OCI-LY1 (cell line): ENCODE results near the gene RAX.

Experiments used
- EZH2 ChIP-seq: fragments of 200-600 bp; sonication (generic), shearing (Covaris generic); IDR thresholded peaks from 2 replicates; pipeline ENCODE4 v1.8.0; 2017; ENCODE audit warnings: borderline replicate concordance, mixed run types, mild to moderate bottlenecking, antibody characterized with exemption, low read length, moderate library complexity, mixed read lengths
- TF ChIP-seq, protein P1 (sequence below): fragments of 200-600 bp; sonication (generic), shearing (Covaris generic); IDR thresholded peaks from 2 replicates; pipeline ENCODE4 v1.5.1; 2017; ENCODE audit warnings: mild to moderate bottlenecking, antibody characterized with exemption, low read length, moderate library complexity, mixed read lengths

- TF ChIP-seq, protein P1, sequence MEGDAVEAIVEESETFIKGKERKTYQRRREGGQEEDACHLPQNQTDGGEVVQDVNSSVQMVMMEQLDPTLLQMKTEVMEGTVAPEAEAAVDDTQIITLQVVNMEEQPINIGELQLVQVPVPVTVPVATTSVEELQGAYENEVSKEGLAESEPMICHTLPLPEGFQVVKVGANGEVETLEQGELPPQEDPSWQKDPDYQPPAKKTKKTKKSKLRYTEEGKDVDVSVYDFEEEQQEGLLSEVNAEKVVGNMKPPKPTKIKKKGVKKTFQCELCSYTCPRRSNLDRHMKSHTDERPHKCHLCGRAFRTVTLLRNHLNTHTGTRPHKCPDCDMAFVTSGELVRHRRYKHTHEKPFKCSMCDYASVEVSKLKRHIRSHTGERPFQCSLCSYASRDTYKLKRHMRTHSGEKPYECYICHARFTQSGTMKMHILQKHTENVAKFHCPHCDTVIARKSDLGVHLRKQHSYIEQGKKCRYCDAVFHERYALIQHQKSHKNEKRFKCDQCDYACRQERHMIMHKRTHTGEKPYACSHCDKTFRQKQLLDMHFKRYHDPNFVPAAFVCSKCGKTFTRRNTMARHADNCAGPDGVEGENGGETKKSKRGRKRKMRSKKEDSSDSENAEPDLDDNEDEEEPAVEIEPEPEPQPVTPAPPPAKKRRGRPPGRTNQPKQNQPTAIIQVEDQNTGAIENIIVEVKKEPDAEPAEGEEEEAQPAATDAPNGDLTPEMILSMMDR = no peak
- no peak for TF ChIP-seq EZH2
Observed at GRCh38 chr18:59222341-59222740, 50.9 kb downstream of the RAX start.
